Spleen (tissue), 11 donors: Measurements from ENCODE around the gene ASB1. TPM values are rescaled to one million over a fixed set of nuclear protein-coding genes. Genes with fewer than 3 reads are reported as not detected.

Source experiments
- DNase-seq: peaks from one replicate; pipeline ENCODE4 v3.0.0-alpha.2; 2020
- H3K27ac ChIP-seq, 8 donors: fragments of 200-600 bp; sonication (generic) in 7 of 8; 1 replicate in 4 of 8; 2 replicates in 4 of 8; pipeline versions ENCODE4 v1.5.0 to v1.8.0; 2016 to 2021; ENCODE audit warnings: inconsistent platforms in 4 of 8, mild to moderate bottlenecking in 4 of 8, moderate library complexity in 1 of 8
- H3K27me3 ChIP-seq, 7 donors: fragments of 200-600 bp; sonication (generic) in 6 of 7; replicated peaks in 1 of 7; 1 replicate in 4 of 7; 2 replicates in 3 of 7; pipeline versions ENCODE4 v1.5.0 to v1.8.0; 2016 to 2021; ENCODE audit warnings: inconsistent platforms in 3 of 7, mild to moderate bottlenecking in 1 of 7
- H3K36me3 ChIP-seq, 6 donors: fragments of 200-600 bp; sonication (generic) in 5 of 6; 1 replicate in 4 of 6; 2 replicates in 2 of 6; pipeline versions ENCODE4 v1.5.0 to v1.8.0; 2016 to 2021; ENCODE audit warnings: inconsistent platforms in 2 of 6
- H3K4me1 ChIP-seq, 6 donors: fragments of 200-600 bp; sonication (generic) in 5 of 6; 1 replicate in 3 of 6; 2 replicates in 3 of 6; pipeline versions ENCODE4 v1.5.0 to v1.8.0; 2016 to 2021; ENCODE audit warnings: inconsistent platforms in 3 of 6
- H3K4me3 ChIP-seq, 8 donors: fragments of 200-600 bp; sonication (generic) in 7 of 8; 1 replicate in 4 of 8; 2 replicates in 4 of 8; pipeline versions ENCODE4 v1.5.0 to v1.8.0; 2016 to 2021; ENCODE audit warnings: inconsistent platforms in 4 of 8, mild to moderate bottlenecking in 4 of 8, moderate library complexity in 2 of 8
- H3K9me3 ChIP-seq, 8 donors: fragments of 200-600 bp; sonication (generic) in 7 of 8; 1 replicate in 4 of 8; 2 replicates in 4 of 8; pipeline versions ENCODE4 v1.5.0 to v1.8.0; 2016 to 2021; ENCODE audit warnings: inconsistent platforms in 4 of 8
- POLR2A ChIP-seq, 3 donors: fragments of 450-650 bp; IDR thresholded peaks; one replicate each; pipeline ENCODE4 v1.5.1; 2017; ENCODE audit warnings: antibody characterized with exemption in 3 of 3, mild to moderate bottlenecking in 1 of 3
- POLR2AphosphoS5 ChIP-seq, 3 donors: sonication (generic); formaldehyde crosslinking; IDR thresholded peaks; one replicate each; pipeline ENCODE4 v1.5.1; 2017; ENCODE audit warnings: antibody characterized with exemption in 3 of 3
- WGBS, 5 donors: extraction: QIAGEN DNeasy Blood & Tissue Kit in 3 of 5; methylation state at CpG; one replicate each; pipeline versions ENCODE4 v1.1.5 to v1.1.7; 2013 to 2018; 5-methylcytosine and 5-hydroxymethylcytosine counted together
- intact Hi-C: fragments of 100-400 bp; cut with DNase I; formaldehyde crosslinking; loops from one replicate; pipeline ENCODE4 v1.15.0; 2023; ENCODE audit warnings: low total_unique reads
- polyA plus RNA-seq, 3 donors: library from polyadenylated mRNA; stranded (reverse); fragments of 200-250 nt; gene quantifications; one replicate each; pipeline ENCODE4 v1.2.1, GENCODE V29; 2013
- total RNA-seq, 7 donors: library from RNA; depleted of rRNA in 3 of 7; stranded (reverse); fragments of >200 nt in 3 of 7; fragmentation: NEBNext Ultra II Directional in 4 of 7; extraction: Animal tissue kit (Norgen Biotek cat#: 25700) in 4 of 7; gene quantifications; one replicate each; pipeline versions ENCODE4 v1.1.0 to v1.2.1, GENCODE V29; 2016 to 2021
- TF ChIP-seq, protein P1 (sequence below), 11 experiments: fragments of 200-600 bp in 7 of 11; fragments of 450-650 bp in 4 of 11; sonication (generic) in 4 of 11; IDR thresholded peaks in 8 of 11; conservative IDR thresholded peaks in 3 of 11; 1 replicate in 7 of 11; 2 replicates in 4 of 11; pipeline versions ENCODE4 v1.4.0 to v1.8.0; 2016 to 2021; ENCODE audit warnings: antibody characterized with exemption in 11 of 11, inconsistent platforms in 4 of 11, mild to moderate bottlenecking in 1 of 11
- donor health status: healthy with polysubstance abuse.
- donor health status: DM: no; HTN: no; CAD: no; lungs with moderate emphysema.
- donor health status: DM: no; HTN: no; CAD: no.
- donor health status: Bipolar disorder and iron deficiency.
- donor health status: healthy.
- donor health status: DM: no; HTN: no; CAD: no.
- donor health status: DM: yes; HTN: yes; CAD: no.

The ASB1 gene
- total and polyA plus RNA-seq, 10 donors = 17.5 to 33.1 (median 26.5) TPM

DNA sequence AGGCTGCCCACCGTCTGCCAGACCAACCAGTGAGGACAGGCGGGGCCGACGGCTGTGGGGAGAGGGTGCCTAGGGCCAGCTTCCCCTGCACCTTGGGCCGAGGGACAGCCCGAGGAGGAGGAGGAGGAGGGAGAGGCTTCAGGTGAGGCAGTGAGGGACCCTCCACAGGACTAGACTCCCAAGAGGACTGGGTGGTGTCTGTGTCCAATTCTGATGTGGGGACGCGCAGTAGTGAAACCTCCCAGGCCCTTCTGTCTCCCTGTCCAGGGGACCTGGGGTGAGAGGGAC is 19.8 kb upstream of the ASB1 start:
- WGBS, 5 donors = 74 to 82% (median 78%) methylated on average over 8 of the region's 8 CpGs
- Histone ChIP-seq H3K27ac (no peak overlapping the region), H3K9me3 (no peaks in the 10 kb centered on the region), H3K27me3 (no peaks in the 10 kb centered on the region), H3K4me1 (no peaks in the 10 kb centered on the region), H3K36me3 (peaks cover 0 to 16% (median 0%) of the 10 kb centered on the region in 6 donors), H3K4me3 (no peak overlapping the region)
- DNase-seq = no peak
- intact Hi-C loops = no loop called here
- TF ChIP-seq POLR2AphosphoS5 (IDR thresholded peaks at IDR 0.05) = no peak

GRCh38 chr2:238407566-238407965 is 19.2 kb upstream of the ASB1 start:
- TF ChIP-seq POLR2A (IDR thresholded peaks at IDR 0.05) (no peak), POLR2AphosphoS5 (IDR thresholded peaks at IDR 0.05) (no peak)
- TF ChIP-seq, protein P1, sequence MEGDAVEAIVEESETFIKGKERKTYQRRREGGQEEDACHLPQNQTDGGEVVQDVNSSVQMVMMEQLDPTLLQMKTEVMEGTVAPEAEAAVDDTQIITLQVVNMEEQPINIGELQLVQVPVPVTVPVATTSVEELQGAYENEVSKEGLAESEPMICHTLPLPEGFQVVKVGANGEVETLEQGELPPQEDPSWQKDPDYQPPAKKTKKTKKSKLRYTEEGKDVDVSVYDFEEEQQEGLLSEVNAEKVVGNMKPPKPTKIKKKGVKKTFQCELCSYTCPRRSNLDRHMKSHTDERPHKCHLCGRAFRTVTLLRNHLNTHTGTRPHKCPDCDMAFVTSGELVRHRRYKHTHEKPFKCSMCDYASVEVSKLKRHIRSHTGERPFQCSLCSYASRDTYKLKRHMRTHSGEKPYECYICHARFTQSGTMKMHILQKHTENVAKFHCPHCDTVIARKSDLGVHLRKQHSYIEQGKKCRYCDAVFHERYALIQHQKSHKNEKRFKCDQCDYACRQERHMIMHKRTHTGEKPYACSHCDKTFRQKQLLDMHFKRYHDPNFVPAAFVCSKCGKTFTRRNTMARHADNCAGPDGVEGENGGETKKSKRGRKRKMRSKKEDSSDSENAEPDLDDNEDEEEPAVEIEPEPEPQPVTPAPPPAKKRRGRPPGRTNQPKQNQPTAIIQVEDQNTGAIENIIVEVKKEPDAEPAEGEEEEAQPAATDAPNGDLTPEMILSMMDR (IDR thresholded peaks at IDR 0.05 in 8 of 11, conservative IDR thresholded peaks at IDR 0.05 in 3 of 11) = no peak
- H3K9me3 ChIP-seq = no peaks in the 10 kb centered on the region
- no peaks in the 10 kb centered on the region for H3K27me3 ChIP-seq
- H3K36me3 ChIP-seq = peaks cover 0 to 16% (median 0%) of the 10 kb centered on the region in 6 donors
- no peak for DNase-seq
- H3K4me1 ChIP-seq = no peaks in the 10 kb centered on the region
- intact Hi-C loops = no loop called here
- no peak overlapping the region for H3K4me3 ChIP-seq
- H3K27ac ChIP-seq = no peak overlapping the region
- WGBS, 5 donors = 91 to 95% (median 93%) methylated on average over 11 of the region's 11 CpGs

DNA sequence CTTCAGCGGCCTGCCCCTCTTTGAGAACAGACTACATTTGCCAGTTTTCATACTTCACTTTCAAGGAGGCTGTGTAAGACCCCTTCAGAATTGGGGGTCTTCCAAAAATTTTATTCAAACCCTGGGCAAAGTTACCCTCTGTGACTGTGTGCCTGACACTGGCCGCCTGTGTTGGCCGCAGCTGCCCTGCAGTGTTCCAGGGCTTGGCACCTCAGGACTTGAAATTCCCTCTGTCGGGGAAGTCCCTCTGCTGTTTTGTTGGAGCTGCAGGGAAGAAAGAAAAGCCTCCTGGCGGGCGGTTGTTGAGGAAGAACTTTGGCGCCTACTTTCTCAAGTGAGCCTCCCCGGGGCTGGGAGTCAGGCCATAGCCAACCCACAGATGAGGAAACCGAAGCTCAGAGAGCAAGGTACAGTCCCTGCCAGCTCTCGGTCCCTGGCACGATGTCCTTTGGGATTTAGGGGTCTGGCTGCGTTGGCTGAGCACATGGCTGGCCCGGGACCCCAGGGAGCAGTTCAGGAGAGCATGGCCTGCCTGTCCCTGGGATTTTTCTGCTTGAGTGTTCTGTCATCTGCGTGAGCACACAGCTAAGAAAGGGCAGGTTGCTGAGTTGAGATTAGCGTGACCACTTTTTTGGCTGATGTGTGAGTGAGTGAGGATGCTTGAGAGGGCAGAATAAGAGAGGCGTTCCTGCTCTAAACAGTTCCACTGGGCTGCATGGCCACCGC is 17.9 kb upstream of the ASB1 start:
- H3K4me1 ChIP-seq = no peaks in the 10 kb centered on the region
- TF ChIP-seq POLR2A (IDR thresholded peaks at IDR 0.05) = no peak
- TF ChIP-seq POLR2AphosphoS5 (IDR thresholded peaks at IDR 0.05) = no peak
- TF ChIP-seq, protein P1 (IDR thresholded peaks at IDR 0.05 in 8 of 11, conservative IDR thresholded peaks at IDR 0.05 in 3 of 11) = no peak
- intact Hi-C loops = no loop called here
- no peaks in the 10 kb centered on the region for H3K9me3 ChIP-seq
- no peak overlapping the region for H3K4me3 ChIP-seq
- H3K27me3 ChIP-seq = no peaks in the 10 kb centered on the region
- 85 to 95% (median 90%) methylated on average over 15 to 17 of the region's 17 CpGs for WGBS, 5 donors
- DNase-seq = no peak
- no peak overlapping the region for H3K27ac ChIP-seq
- H3K36me3 ChIP-seq = peaks cover 0 to 9% (median 0%) of the 10 kb centered on the region in 6 donors

- H3K27me3 ChIP-seq = no peaks in the 10 kb centered on the region
- no peak for DNase-seq
- H3K9me3 ChIP-seq = no peaks in the 10 kb centered on the region
- intact Hi-C loops = no loop called here
- no peak overlapping the region for H3K4me3 ChIP-seq
- peaks cover 0 to 9% (median 0%) of the 10 kb centered on the region in 6 donors for H3K36me3 ChIP-seq
- H3K27ac ChIP-seq = no peak overlapping the region
- WGBS, 5 donors = 89 to 96% (median 94%) methylated on average over 34 of the region's 34 CpGs
- no peaks in the 10 kb centered on the region for H3K4me1 ChIP-seq
- TF ChIP-seq POLR2A (IDR thresholded peaks at IDR 0.05) (no peak), POLR2AphosphoS5 (IDR thresholded peaks at IDR 0.05) (no peak)
- TF ChIP-seq, protein P1 (IDR thresholded peaks at IDR 0.05 in 8 of 11, conservative IDR thresholded peaks at IDR 0.05 in 3 of 11) = no peak
Observed at GRCh38 chr2:238409341-238410199, 17.2 kb upstream of the ASB1 start.
